Tibial artery (tissue), 4 donors: Measurements from ENCODE around the gene PRRT1B.

ENCODE experiments used
- DNase-seq, 2 donors: peaks; one replicate each; pipeline ENCODE4 v3.0.0-alpha.2; 2019
- H3K27ac ChIP-seq, 2 donors: fragments of 200-600 bp; sonication (generic) in 1 of 2; 1 replicate in 1 of 2; 2 replicates in 1 of 2; pipeline ENCODE4 v1.5.1; 2018 to 2019; ENCODE audit warnings: mild to moderate bottlenecking in 1 of 2
- H3K27me3 ChIP-seq, 2 donors: fragments of 200-600 bp; sonication (generic) in 1 of 2; one replicate each; pipeline versions ENCODE4 v1.5.1 to v1.6.0; 2016 to 2019
- H3K36me3 ChIP-seq, 3 donors: fragments of 200-600 bp; sonication (generic) in 2 of 3; one replicate each; pipeline ENCODE4 v1.5.1; 2016 to 2019; ENCODE audit warnings: mild to moderate bottlenecking in 2 of 3
- H3K4me1 ChIP-seq, 4 donors: fragments of 200-600 bp; sonication (generic) in 2 of 4; 1 replicate in 3 of 4; 2 replicates in 1 of 4; pipeline ENCODE4 v1.5.1; 2016 to 2019
- H3K4me3 ChIP-seq, 2 donors: fragments of 200-600 bp; sonication (generic) in 1 of 2; 1 replicate in 1 of 2; 2 replicates in 1 of 2; pipeline ENCODE4 v1.5.1; 2018 to 2019; ENCODE audit warnings: mild to moderate bottlenecking in 2 of 2
- H3K9me3 ChIP-seq, 3 donors: fragments of 200-600 bp; sonication (generic) in 1 of 3; one replicate each; pipeline ENCODE4 v1.5.1; 2016 to 2019
- CTCF ChIP-seq, 2 experiments: fragments of 200-600 bp in 1 of 2; fragments of 450-650 bp in 1 of 2; IDR thresholded peaks; one replicate each; pipeline ENCODE4 v1.5.1; 2017 to 2019; ENCODE audit warnings: antibody characterized with exemption in 2 of 2, mild to moderate bottlenecking in 1 of 2, moderate library complexity in 1 of 2
- intact Hi-C: fragments of 100-400 bp; cut with DNase I; formaldehyde crosslinking; loops from one replicate; pipeline ENCODE4 v1.15.0; 2023; ENCODE audit warnings: low total_unique reads

The PRRT1B gene

GRCh38 chr9:131545003-131545785 lies at the start of gene PRRT1B:
PRRT1B (plus strand) TSS chr9:131545523; CDS start chr9:131545616, 93 bp downstream.
- H3K4me3 ChIP-seq: peak within 1 kb of the TSS in 1 of 2 donors; percentile 34
- intact Hi-C loops: no loop called here
- H3K27me3 ChIP-seq: peaks cover 3 to 52% of the 10 kb centered on the region in 2 donors
- no peak within 1 kb of the TSS for H3K27ac ChIP-seq
- TF ChIP-seq CTCF (IDR thresholded peaks at IDR 0.05): no peak
- H3K4me1 ChIP-seq: peaks cover 0 to 22% (median 15%) of the 10 kb centered on the region in 4 donors
- no peak for DNase-seq
- H3K9me3 ChIP-seq: peaks cover 0 to 28% (median 19%) of the 10 kb centered on the region in 3 donors
- no peaks in the 10 kb centered on the region for H3K36me3 ChIP-seq

GRCh38 chr9:131495785-131496184 lies 49.5 kb upstream of the PRRT1B start:
- H3K9me3 ChIP-seq: no peaks in the 10 kb centered on the region
- H3K27me3 ChIP-seq: no peaks in the 10 kb centered on the region
- peaks cover 56 to 98% (median 85%) of the 10 kb centered on the region in 3 donors for H3K36me3 ChIP-seq
- H3K4me1 ChIP-seq: no peaks in the 10 kb centered on the region
- H3K27ac ChIP-seq: no peak overlapping the region
- TF ChIP-seq CTCF (IDR thresholded peaks at IDR 0.05): no peak
- H3K4me3 ChIP-seq: no peak overlapping the region
- DNase-seq: no peak
- intact Hi-C loops: no loop called here

- no peak for TF ChIP-seq CTCF (IDR thresholded peaks at IDR 0.05)
- Histone ChIP-seq H3K27ac (no peak overlapping the region), H3K9me3 (no peaks in the 10 kb centered on the region), H3K36me3 (peaks cover 45 to 87% (median 74%) of the 10 kb centered on the region in 3 donors), H3K4me1 (peaks cover 0 to 7% (median 1%) of the 10 kb centered on the region in 4 donors), H3K4me3 (no peak overlapping the region), H3K27me3 (no peaks in the 10 kb centered on the region)
- intact Hi-C loops: no loop called here
- DNase-seq: no peak
Measured at GRCh38 chr9:131496844-131497405, 48.4 kb upstream of the PRRT1B start.

DNA sequence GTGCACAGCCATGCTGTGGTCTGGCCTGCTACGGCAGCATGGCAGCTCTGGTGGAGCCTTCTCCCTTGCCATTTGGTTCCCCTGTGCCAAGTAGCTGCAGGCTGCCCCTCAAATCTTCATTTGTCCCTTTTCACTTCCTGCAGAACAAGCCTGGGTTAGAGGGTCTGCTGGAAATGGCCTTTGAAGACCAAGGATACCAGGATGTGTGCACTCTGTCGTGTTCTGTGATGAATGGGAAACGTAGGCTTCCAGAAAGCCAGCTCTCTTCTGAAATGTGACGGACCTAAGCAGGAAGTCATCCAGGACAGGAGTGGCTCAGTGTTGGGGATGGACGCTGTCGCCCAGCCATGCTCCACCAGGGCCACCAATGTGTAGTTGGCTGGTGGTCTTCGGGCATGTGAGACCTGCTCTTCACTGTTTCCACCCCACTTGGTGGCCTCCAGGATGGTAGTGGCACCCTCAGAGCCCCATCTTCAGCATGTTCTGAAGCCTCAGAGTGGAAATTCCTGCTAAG lies 46.0 kb upstream of the PRRT1B start:
- Histone ChIP-seq H3K9me3 (no peaks in the 10 kb centered on the region), H3K4me1 (peaks cover 0 to 23% (median 13%) of the 10 kb centered on the region in 4 donors), H3K27me3 (no peaks in the 10 kb centered on the region), H3K27ac (no peak overlapping the region), H3K4me3 (no peak overlapping the region), H3K36me3 (peaks cover 24 to 63% (median 50%) of the 10 kb centered on the region in 3 donors)
- no peak for DNase-seq
- TF ChIP-seq CTCF (IDR thresholded peaks at IDR 0.05): no peak
- intact Hi-C loops: no loop called here

- no peak for TF ChIP-seq CTCF (IDR thresholded peaks at IDR 0.05)
- no peak for DNase-seq
- Histone ChIP-seq H3K9me3 (no peaks in the 10 kb centered on the region), H3K4me3 (no peak overlapping the region), H3K27me3 (no peaks in the 10 kb centered on the region), H3K36me3 (peaks cover 13 to 52% (median 39%) of the 10 kb centered on the region in 3 donors), H3K27ac (no peak overlapping the region), H3K4me1 (peaks cover 0 to 29% (median 14%) of the 10 kb centered on the region in 4 donors)
- intact Hi-C loops: no loop called here
Measured at GRCh38 chr9:131500377-131500776, 44.9 kb upstream of the PRRT1B start.
